ENCODE results near the gene PLCG1.

PLCG1 gene

DNA sequence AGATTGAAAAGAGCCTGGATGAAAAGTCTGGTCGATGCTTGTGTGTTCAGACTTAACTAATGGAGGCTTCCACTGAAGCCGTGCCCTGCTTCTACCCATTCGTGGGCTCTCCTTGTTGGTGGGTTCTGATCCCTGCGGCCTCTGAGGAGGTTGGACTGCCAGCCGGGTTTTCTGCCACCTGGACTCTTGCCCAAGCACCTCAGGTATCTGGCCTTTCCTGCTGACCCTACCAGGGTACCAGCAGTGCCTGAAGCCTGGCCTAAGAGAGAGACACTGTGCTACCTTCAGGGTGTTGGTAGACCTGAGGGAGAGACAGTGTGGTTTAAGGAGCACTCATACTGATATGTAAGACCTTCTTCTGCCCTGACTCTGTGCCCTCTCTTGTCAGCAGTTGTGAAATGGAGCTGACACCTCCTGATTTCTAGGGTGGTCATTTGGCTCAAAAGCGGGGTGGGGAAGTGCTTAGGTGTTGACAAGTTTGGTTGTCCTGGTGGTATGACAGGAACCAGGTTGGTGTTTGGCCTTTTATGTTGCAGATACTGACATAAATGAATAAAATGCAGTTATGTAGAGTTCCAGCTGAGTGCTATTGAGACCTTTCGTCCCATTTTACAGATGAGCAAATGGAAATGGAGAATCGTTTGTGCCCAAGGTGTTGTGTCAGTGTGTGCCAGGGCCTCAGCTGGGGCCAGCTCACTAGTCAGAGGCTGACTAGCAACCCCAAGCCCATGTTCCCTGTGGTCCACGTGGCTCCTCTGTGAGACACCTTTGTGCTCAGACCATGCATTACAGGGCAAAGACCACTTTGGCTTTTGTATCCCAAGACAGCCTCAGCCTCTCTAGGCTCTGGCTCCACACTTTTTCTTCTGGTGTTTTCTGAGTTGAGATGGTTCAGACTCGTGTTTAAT is 3.1 kb downstream of the PLCG1 start:
- Histone ChIP-seq H3K9me3 (ENCODE audit: insufficient read depth, low read length) (no peaks in the 10 kb centered on the region), H3K9me2 (replicated peaks; ENCODE audit: insufficient read depth, low read length) (no peaks in the 10 kb centered on the region), H3K4me2 (ENCODE audit: low read depth, low read length, poor library complexity, severe bottlenecking) (no peak overlapping the region), H3K4me3 (ENCODE audit: insufficient read depth, low read length, poor library complexity, severe bottlenecking) (no peak overlapping the region), H3K27me3 (ENCODE audit: low read length) (no peaks in the 10 kb centered on the region), H3K27ac (ENCODE audit: low read depth, low read length) (no peak overlapping the region), H3K36me3 (ENCODE audit: low read length) (no peaks in the 10 kb centered on the region), H3K9ac (ENCODE audit: low read length) (no peak overlapping the region), H2AFZ (ENCODE audit: low read depth, low read length, severe bottlenecking) (no peak overlapping the region), H3F3A (ENCODE audit: insufficient read depth) (0 out of 2 replicates have a peak, but pooled peaks cover 5% of the 10 kb centered on the region), H4K20me1 (ENCODE audit: low read depth, low read length) (no peaks in the 10 kb centered on the region; the same call in 1 of the 2 replicates), H3K79me2 (ENCODE audit: insufficient read depth, low read length) (peaks cover 71% of the 10 kb centered on the region)
- TF ChIP-seq EZH2phosphoT487 (conservative IDR thresholded peaks at IDR 0.05; ENCODE audit: low read length): no peak
- TF ChIP-seq, protein P1, sequence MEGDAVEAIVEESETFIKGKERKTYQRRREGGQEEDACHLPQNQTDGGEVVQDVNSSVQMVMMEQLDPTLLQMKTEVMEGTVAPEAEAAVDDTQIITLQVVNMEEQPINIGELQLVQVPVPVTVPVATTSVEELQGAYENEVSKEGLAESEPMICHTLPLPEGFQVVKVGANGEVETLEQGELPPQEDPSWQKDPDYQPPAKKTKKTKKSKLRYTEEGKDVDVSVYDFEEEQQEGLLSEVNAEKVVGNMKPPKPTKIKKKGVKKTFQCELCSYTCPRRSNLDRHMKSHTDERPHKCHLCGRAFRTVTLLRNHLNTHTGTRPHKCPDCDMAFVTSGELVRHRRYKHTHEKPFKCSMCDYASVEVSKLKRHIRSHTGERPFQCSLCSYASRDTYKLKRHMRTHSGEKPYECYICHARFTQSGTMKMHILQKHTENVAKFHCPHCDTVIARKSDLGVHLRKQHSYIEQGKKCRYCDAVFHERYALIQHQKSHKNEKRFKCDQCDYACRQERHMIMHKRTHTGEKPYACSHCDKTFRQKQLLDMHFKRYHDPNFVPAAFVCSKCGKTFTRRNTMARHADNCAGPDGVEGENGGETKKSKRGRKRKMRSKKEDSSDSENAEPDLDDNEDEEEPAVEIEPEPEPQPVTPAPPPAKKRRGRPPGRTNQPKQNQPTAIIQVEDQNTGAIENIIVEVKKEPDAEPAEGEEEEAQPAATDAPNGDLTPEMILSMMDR (IDR thresholded peaks at IDR 0.05; ENCODE audit: insufficient read depth, low read length, poor library complexity, severe bottlenecking): no peak

DNA sequence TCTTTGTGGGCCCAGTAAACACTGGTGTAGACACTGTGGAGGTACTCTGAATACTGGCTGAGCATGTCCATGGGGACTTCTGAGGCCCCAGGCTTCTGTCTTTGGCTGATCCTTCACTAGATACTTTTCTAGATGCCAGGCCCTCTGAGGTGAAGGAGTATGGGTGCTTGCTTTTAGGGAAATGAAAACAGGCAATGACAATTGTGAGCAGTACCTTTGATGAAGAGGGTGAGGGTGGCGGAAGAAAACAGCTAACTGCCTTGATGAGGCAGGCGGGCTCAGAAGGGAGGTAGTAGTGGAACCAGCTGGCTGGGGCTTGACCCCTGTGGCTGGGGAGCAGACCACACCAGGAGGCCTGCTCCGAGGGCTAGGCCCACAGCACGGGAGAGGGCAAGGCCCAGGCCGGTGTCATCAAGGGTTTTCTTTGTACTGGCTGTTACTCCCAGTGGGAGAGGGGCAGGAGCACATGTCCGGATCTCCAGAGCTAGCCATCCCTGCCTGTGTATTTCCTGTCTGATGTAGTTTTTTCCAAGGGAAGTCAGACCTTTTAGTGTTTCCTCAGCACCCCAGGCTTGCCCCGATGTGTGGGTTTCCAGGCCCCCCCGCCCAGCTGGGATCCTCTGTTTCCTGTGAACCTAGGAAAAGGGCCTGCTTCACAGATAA is 3.9 kb downstream of the PLCG1 start:
- Histone ChIP-seq H3K4me3 (ENCODE audit: insufficient read depth, low read length, poor library complexity, severe bottlenecking) (no peak overlapping the region), H3K4me2 (ENCODE audit: low read depth, low read length, poor library complexity, severe bottlenecking) (no peak overlapping the region), H3K9ac (ENCODE audit: low read length) (no peak overlapping the region), H4K20me1 (ENCODE audit: low read depth, low read length) (no peaks in the 10 kb centered on the region; the same call in 1 of the 2 replicates), H3F3A (ENCODE audit: insufficient read depth) (0 out of 2 replicates have a peak, but pooled peaks cover 5% of the 10 kb centered on the region), H2AFZ (ENCODE audit: low read depth, low read length, severe bottlenecking) (no peak overlapping the region), H3K9me3 (ENCODE audit: insufficient read depth, low read length) (no peaks in the 10 kb centered on the region), H3K9me2 (replicated peaks; ENCODE audit: insufficient read depth, low read length) (no peaks in the 10 kb centered on the region), H3K27ac (ENCODE audit: low read depth, low read length) (no peak overlapping the region), H3K27me3 (ENCODE audit: low read length) (no peaks in the 10 kb centered on the region), H3K79me2 (ENCODE audit: insufficient read depth, low read length) (peaks cover 79% of the 10 kb centered on the region), H3K36me3 (ENCODE audit: low read length) (no peaks in the 10 kb centered on the region)
- no peak for TF ChIP-seq EZH2phosphoT487 (conservative IDR thresholded peaks at IDR 0.05; ENCODE audit: low read length)
- TF ChIP-seq, protein P1 (IDR thresholded peaks at IDR 0.05; ENCODE audit: insufficient read depth, low read length, poor library complexity, severe bottlenecking): no peak

DNA sequence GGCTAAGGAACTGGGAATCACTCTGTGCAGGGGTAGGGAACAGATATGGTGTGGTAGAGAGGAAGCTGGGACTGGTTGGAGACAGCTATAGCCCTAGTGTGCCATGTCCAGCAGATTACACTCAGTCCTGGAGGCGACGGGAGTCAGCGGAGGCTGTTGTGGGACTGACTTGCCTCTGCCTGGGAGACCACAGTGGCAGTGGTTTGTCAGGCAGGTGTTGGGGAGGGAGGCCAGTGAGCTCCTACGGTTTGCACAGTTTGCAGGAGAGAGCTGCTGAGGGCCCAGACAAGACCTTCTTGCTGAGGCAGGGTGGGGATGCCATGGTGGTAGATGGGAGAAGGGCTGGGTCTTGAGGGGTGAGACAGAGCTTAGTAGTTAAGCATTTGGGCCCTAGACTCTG is 4.9 kb downstream of the PLCG1 start:
- 0 out of 2 replicates have a peak, but pooled peaks cover 5% of the 10 kb centered on the region for H3F3A ChIP-seq (ENCODE audit: insufficient read depth)
- H3K9me3 ChIP-seq (ENCODE audit: insufficient read depth, low read length): no peaks in the 10 kb centered on the region
- H3K4me3 ChIP-seq (ENCODE audit: insufficient read depth, low read length, poor library complexity, severe bottlenecking): no peak overlapping the region
- H3K79me2 ChIP-seq (ENCODE audit: insufficient read depth, low read length): peaks cover 88% of the 10 kb centered on the region
- H3K4me2 ChIP-seq (ENCODE audit: low read depth, low read length, poor library complexity, severe bottlenecking): no peak overlapping the region
- H3K27me3 ChIP-seq (ENCODE audit: low read length): no peaks in the 10 kb centered on the region
- H2AFZ ChIP-seq (ENCODE audit: low read depth, low read length, severe bottlenecking): no peak overlapping the region
- no peaks in the 10 kb centered on the region; the same call in 1 of the 2 replicates for H4K20me1 ChIP-seq (ENCODE audit: low read depth, low read length)
- no peak overlapping the region for H3K9ac ChIP-seq (ENCODE audit: low read length)
- TF ChIP-seq, protein P1 (IDR thresholded peaks at IDR 0.05; ENCODE audit: insufficient read depth, low read length, poor library complexity, severe bottlenecking): no peak
- no peak for TF ChIP-seq EZH2phosphoT487 (conservative IDR thresholded peaks at IDR 0.05; ENCODE audit: low read length)
- no peaks in the 10 kb centered on the region for H3K9me2 ChIP-seq (replicated peaks; ENCODE audit: insufficient read depth, low read length)
- no peaks in the 10 kb centered on the region for H3K36me3 ChIP-seq (ENCODE audit: low read length)
- no peak overlapping the region for H3K27ac ChIP-seq (ENCODE audit: low read depth, low read length)

Data from SU-DHL-6 (cell line).